ENCODE measurements around the gene MAN2A2. TPM values are rescaled to one million over a fixed set of nuclear protein-coding genes. Genes with fewer than 3 reads are reported as not detected.

MAN2A2 gene
- total and polyA plus RNA-seq, 9 of the 15 experiments (the other 6 are each of a cell fraction or from before 2014, with no cell fraction given) = 7.3 to 151 (median 43.4) TPM

DNA sequence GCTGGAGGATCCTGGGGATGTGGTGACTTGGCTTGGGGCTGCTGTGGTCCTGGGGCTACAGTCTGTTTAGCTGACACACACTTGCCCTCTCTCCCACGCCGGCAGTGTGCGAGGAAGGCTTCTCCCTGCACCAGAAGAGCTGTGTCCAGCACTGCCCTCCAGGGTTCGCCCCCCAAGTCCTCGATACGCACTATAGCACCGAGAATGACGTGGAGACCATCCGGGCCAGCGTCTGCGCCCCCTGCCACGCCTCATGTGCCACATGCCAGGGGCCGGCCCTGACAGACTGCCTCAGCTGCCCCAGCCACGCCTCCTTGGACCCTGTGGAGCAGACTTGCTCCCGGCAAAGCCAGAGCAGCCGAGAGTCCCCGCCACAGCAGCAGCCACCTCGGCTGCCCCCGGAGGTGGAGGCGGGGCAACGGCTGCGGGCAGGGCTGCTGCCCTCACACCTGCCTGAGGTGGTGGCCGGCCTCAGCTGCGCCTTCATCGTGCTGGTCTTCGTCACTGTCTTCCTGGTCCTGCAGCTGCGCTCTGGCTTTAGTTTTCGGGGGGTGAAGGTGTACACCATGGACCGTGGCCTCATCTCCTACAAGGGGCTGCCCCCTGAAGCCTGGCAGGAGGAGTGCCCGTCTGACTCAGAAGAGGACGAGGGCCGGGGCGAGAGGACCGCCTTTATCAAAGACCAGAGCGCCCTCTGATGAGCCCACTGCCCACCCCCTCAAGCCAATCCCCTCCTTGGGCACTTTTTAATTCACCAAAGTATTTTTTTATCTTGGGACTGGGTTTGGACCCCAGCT lies 21.7 kb upstream of the MAN2A2 start:
- peak overlapping the region in 1 of 2 experiments; percentile 28; a peak in 1 of 4 replicates for H3K9ac ChIP-seq (ENCODE audit: insufficient read depth in 1 of 2, low read depth in 2 of 2, low read length in 2 of 2)
- peaks cover 6% of the 10 kb centered on the region; the same call in 1 of the 2 replicates for H4K20me1 ChIP-seq (replicated peaks; ENCODE audit: control insufficient read depth, insufficient read depth, low read length)
- peaks cover 10 to 62% of the 10 kb centered on the region in 2 experiments; a peak in 4 of 5 replicates for H3K4me1 ChIP-seq (replicated peaks in 1 of 2; ENCODE audit: control insufficient read depth in 2 of 2, insufficient read depth in 2 of 2, low read length in 2 of 2)
- intact Hi-C loops (cut with micrococcal nuclease) = loop anchor here (10.0 kb wide), 1 partner anchor 557 kb away; no protein-coding TSS in a partner anchor
- BruUV-seq (replicated peaks) = no TSS peak
- H3K27me3 ChIP-seq (ENCODE audit: control insufficient read depth in 2 of 2, insufficient read depth in 2 of 2, low read length in 2 of 2) = no peaks in the 10 kb centered on the region
- H3K27ac ChIP-seq (ENCODE audit: extremely low read depth, low read depth, low read length) = no peak overlapping the region
- peaks cover 3% of the 10 kb centered on the region for H3K9me1 ChIP-seq (ENCODE audit: control insufficient read depth, insufficient read depth, low read length)
- no peak for ATAC-seq
- no peak for DNase-seq (ENCODE audit: extremely low read depth in 1 of 4, low spot score in 3 of 4)
- H2AFZ ChIP-seq (ENCODE audit: low read depth, low read length) = no peak overlapping the region
- CTCF ChIA-PET (ENCODE audit: low intra/inter-chr PET ratio) = no interaction called here
- peaks cover 2% of the 10 kb centered on the region; the same call in 1 of the 3 replicates for H3K79me2 ChIP-seq (ENCODE audit: control insufficient read depth, insufficient read depth, low read length)
- in situ Hi-C loops (cut with MboI) = loop anchor here (10.0 kb wide), 1 partner anchor 567 kb away; no protein-coding TSS in a partner anchor
- H3K36me3 ChIP-seq (ENCODE audit: control insufficient read depth, insufficient read depth, low read length) = peaks cover 71% of the 10 kb centered on the region
- no peak for FAIRE-seq
- WGBS (ENCODE audit: insufficient coverage, low coverage, missing lambda C conversion rate) = 89% methylated on average over 32 of the region's 35 CpGs
- POLR2A ChIA-PET = interaction anchor here (0.6 to 1.7 kb wide), 11 partner anchors 8 to 92 kb away, joined by 3 to 8 read pairs (median 3); partner anchors contain the start of gene FURIN
- no peak overlapping the region for H3K4me2 ChIP-seq (ENCODE audit: insufficient read depth, low read length)
- H3K9me3 ChIP-seq (replicated peaks; ENCODE audit: control insufficient read depth, insufficient read depth, low read depth, low read length) = no peaks in the 10 kb centered on the region
- H3K4me3 ChIP-seq = no peak overlapping the region
- TF ChIP-seq IFI16 (CRISPR knock-in tag; IDR thresholded peaks at IDR 0.05) (no peak), POLR2G (IDR thresholded peaks at IDR 0.05; ENCODE audit: low read depth, low read length) (peak; percentile 52; the same call in 1 of the 2 replicates), DDX20 (tag; IDR thresholded peaks at IDR 0.05; ENCODE audit: low read depth) (no peak), BRD4 (IDR thresholded peaks at IDR 0.05) (no peak), ZNF830 (CRISPR knock-in tag; IDR thresholded peaks at IDR 0.05) (no peak), POLR3A (IDR thresholded peaks at IDR 0.05; ENCODE audit: borderline replicate concordance, extremely low read depth, insufficient read depth, insufficient read length) (no peak), ZNF121 (CRISPR knock-in tag; conservative IDR thresholded peaks at IDR 0.05) (no peak), PHF20 (IDR thresholded peaks at IDR 0.05; ENCODE audit: partially characterized antibody) (no peak), CEBPG (CRISPR knock-in tag; IDR thresholded peaks at IDR 0.05) (no peak), CEBPG (tag; conservative IDR thresholded peaks at IDR 0.05 in 1 of 2, IDR thresholded peaks at IDR 0.05 in 1 of 2) (no peak), KDM5B (IDR thresholded peaks at IDR 0.05; ENCODE audit: insufficient replicate concordance, low read depth, low read length) (no peak), ZNF263 (CRISPR knock-in tag; IDR thresholded peaks at IDR 0.05; ENCODE audit: borderline replicate concordance) (peak; percentile 45; the same call in 1 of the 2 replicates), SMAD3 (CRISPR knock-in tag; conservative IDR thresholded peaks at IDR 0.05) (no peak), BRCA1 (IDR thresholded peaks at IDR 0.05) (no peak), BRCA1 (CRISPR knock-in tag; IDR thresholded peaks at IDR 0.05) (no peak), ZNF384 (IDR thresholded peaks at IDR 0.05; ENCODE audit: low read depth, low read length) (no peak)
- TF ChIP-seq, protein P1, sequence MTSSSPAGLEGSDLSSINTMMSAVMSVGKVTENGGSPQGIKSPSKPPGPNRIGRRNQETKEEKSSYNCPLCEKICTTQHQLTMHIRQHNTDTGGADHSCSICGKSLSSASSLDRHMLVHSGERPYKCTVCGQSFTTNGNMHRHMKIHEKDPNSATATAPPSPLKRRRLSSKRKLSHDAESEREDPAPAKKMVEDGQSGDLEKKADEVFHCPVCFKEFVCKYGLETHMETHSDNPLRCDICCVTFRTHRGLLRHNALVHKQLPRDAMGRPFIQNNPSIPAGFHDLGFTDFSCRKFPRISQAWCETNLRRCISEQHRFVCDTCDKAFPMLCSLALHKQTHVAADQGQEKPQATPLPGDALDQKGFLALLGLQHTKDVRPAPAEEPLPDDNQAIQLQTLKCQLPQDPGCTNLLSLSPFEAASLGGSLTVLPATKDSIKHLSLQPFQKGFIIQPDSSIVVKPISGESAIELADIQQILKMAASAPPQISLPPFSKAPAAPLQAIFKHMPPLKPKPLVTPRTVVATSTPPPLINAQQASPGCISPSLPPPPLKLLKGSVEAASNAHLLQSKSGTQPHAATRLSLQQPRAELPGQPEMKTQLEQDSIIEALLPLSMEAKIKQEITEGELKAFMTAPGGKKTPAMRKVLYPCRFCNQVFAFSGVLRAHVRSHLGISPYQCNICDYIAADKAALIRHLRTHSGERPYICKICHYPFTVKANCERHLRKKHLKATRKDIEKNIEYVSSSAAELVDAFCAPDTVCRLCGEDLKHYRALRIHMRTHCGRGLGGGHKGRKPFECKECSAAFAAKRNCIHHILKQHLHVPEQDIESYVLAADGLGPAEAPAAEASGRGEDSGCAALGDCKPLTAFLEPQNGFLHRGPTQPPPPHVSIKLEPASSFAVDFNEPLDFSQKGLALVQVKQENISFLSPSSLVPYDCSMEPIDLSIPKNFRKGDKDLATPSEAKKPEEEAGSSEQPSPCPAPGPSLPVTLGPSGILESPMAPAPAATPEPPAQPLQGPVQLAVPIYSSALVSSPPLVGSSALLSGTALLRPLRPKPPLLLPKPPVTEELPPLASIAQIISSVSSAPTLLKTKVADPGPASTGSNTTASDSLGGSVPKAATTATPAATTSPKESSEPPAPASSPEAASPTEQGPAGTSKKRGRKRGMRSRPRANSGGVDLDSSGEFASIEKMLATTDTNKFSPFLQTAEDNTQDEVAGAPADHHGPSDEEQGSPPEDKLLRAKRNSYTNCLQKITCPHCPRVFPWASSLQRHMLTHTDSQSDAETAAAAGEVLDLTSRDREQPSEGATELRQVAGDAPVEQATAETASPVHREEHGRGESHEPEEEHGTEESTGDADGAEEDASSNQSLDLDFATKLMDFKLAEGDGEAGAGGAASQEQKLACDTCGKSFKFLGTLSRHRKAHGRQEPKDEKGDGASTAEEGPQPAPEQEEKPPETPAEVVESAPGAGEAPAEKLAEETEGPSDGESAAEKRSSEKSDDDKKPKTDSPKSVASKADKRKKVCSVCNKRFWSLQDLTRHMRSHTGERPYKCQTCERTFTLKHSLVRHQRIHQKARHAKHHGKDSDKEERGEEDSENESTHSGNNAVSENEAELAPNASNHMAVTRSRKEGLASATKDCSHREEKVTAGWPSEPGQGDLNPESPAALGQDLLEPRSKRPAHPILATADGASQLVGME (CRISPR knock-in tag; IDR thresholded peaks at IDR 0.05) = no peak
